NCI-H510A treated with DMSO at 0.1 percent for 48 hours (cell line): ENCODE measurements around the gene MYMK.

Experiments
- DNase-seq: peaks from one replicate; lab custom pipeline; 2025; lab: John Stamatoyannopoulos, UW

MYMK gene

DNA sequence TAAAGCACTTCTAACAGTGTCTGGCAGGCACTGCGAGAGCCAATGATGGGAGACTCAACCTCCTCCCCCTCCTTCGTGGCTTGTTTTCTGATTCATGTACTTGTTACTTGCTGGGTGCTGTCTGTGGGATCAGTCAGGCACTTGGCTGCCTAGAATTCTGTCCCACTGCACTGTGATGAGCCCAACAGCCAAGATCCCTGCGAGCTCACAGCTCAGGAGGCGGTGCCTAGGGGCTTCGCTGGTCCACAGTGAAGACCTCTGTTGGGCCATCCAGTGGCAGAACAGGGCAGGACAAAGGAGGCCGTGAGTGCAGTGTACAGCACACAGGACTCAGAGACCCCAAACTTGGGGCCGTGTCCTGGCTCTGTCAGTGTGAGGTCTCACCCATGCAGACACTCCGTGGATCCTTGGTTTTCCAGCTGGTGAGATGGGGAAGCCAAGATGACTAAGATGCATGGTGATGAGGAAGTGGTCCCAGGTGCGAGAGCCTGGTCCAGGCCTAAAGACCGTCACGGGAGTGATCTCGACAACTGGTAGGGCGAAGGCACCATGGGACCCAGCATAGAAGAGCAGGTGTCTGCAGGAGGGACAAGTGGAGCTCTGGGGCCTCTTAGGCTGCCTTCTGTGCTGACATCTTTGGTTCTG is 19.5 kb downstream of the MYMK start:
- DNase-seq = no peak

DNA sequence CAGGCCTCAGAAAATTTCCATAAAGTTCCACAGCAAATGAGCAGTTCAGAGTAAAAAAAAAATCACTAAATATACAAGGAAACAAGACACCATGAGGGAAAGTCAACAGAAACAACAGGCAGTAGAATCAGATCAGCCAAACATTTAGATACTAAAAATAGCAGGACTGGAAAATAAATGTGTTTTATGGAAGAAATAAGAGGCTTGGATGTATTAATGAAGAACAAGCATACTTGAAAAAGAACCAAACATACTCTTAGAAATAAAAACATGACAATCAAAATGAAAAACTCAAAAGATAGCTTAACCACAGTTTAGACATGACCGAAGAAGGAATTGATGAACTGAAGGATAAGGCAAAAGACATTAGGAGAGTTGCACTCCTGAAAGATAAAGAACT is 22.6 kb downstream of the MYMK start:
- DNase-seq = no peak

GRCh38 chr9:133499892-133500270 is 24.9 kb downstream of the MYMK start:
- no peak for DNase-seq

DNA sequence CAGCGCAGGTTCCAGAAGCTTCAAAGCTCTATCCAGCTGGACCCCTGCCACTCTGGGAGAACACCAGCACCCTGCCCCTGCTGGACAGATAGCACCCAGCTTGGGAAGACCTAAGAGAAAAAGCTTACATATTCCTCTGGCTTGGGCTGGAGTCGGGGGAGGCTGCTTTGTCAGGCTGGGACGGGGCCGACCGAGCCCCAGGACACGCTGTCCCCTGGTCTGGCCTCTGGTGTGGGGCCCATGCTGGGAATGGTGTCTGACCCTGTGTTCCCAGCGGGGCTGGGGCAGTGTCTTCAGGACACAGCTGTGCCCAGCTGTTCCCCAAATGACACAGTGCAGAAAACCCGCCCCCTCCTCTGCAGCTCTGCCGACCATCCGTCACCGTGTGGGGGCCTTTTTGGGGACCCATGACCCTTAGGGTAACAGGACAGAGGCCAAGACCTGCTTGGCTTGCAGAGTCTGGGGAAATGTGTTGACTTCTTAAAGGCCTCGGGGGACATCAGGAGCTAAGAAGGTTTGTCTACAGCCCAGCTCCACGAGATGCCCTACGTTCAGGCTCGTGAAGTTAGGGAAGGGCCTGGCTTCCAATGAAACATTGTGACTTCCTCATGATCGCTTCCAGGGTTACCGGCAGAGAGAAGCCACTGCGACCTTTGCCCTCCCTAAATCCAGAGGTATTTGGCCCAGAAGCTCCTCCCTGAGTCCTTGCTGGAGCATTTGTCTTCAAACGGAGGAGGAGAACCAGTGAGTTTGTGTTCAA is 25.4 kb downstream of the MYMK start:
- no peak for DNase-seq

DNA sequence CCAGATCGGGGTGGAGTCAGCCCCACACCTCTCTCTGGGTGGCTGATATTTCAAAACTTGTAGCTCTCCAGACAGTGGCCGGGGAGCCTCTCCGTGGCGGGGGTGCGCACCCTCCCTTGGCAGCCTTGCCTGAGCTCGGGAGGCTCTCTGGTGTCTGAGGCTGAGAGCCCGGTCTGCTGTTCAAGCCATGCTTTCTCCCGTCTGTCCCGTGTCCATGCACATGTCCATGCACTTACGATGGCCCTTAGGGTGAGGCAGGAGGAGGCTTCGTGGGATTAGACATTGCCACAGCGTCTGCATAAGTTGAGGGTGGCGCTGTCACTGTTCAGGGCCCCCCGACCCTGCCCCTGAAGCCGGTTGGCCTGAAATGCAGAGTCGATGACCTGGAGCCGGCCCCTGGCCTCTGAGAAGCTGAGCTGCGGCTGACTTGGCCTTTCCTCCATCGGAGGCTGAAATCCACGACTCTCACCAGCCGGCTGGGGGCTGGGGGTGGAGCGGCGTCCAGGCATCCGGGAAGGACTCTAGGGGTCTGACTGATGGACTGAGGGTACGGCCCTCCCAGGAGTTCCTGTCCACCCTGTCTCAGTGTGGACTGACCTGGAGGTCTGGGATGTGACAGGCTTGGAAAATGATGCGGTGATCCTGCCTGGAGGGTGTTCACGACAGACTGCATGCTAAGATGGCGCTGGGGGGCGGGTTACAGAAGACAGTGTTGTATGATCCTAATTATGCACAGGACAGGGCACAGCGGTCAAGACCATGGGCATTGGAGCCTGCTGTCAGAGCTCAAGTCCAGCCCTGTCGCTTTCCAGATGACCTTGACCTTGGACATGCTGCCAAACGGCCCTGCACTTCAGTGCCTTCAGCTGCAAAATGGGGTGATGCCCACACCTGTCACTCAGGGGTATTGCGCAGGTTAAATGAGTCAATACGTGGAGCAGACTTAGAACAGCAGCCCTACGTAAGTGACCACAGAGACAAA is 27.6 kb downstream of the MYMK start:
- no peak for DNase-seq

DNA sequence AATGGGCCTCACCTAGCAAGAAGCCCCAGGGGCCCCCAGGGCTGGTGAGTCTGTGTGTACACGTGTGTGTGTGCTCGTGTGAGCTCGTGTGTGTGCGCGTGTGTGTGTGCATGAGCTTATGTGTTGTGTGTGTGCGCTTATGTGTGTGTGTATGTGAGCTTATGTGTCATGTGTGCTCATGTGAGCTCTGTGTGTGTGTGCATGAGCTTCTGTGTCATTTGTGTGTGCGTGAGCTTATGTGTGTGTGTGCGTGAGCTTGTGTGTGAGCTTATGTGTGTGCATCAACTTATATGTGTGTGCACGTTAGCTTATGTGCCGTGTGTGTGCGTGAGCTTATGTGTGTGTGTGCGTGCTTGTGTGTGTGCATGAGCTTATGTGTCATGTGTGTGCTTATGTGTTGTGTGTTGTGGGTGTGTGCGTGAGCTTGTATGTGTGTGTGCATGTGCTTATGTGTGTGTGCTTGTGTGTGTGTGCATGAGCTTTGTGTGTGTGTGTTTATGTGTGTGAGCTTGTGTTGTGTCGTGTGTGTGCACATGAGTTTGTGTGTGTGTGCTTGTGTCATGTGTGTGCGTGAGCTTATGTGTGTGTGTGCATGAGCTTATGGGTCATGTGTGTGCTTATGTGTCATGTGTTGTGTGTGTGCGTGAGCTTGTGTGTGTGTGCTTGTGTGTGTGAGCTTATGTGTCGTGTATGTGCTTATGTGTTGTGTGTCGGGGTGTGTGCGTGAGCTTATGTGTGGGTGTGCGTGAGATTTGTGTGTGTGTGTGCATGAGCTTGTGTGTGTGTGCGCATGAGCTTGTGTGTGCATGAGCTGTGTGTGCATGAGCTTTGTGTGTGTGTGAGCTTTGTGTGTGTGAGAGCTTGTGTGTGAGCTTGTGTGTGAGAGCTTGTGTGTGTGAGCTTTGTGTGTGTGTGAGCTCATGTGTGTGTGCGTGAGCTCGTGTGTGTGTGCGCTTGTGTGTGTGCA is 29.1 kb downstream of the MYMK start:
- no peak for DNase-seq

- no peak for DNase-seq
These were observed 30.0 kb downstream of the MYMK start for GRCh38 chr9:133494636-133495326.

GRCh38 chr9:133493845-133494540 is 30.8 kb downstream of the MYMK start:
- DNase-seq = no peak

DNA sequence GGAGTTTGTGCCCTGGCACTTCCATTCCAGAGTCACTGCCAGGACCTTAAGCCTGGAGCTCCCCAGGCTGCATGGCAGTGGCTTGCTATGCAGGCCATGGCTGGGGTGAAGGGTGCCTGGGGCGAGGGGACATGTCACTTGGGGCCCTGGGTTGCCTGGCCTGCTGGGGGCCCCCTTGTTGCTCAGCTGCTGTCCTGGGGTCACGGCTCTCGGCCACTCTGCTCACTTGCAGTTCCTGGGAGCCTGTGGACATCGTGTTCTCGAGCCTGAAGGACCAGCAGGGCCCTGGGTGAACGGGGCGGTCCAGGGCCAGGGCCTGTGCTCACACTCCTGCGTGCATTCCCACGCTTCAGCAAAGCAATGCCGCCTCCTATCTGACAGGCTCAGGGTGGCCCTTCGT is 31.3 kb downstream of the MYMK start:
- no peak for DNase-seq

- peak; percentile 31 for DNase-seq
These were observed 32.4 kb downstream of the MYMK start for GRCh38 chr9:133492061-133493021.

DNA sequence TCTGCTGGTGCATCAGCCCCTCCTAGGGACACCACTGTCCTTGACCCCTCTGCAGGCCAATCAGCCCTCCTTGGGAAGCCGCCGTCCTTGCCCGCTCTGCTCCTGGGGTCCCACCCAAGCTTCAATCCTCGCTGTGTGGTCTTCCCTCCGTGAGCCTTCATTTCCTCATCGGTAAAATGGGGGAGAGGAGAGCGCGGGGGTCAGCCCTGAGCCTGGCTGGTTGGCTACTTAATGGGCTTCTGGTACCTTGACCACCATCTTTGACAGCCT is 33.2 kb downstream of the MYMK start:
- no peak for DNase-seq

GRCh38 chr9:133490865-133491655 is 33.7 kb downstream of the MYMK start:
- no peak for DNase-seq

GRCh38 chr9:133490201-133490681 is 34.5 kb downstream of the MYMK start:
- no peak for DNase-seq

GRCh38 chr9:133489253-133490190 is 35.2 kb downstream of the MYMK start:
- no peak for DNase-seq

GRCh38 chr9:133488686-133489252 is 36.0 kb downstream of the MYMK start:
- no peak for DNase-seq

GRCh38 chr9:133487331-133487725 is 37.4 kb downstream of the MYMK start:
- DNase-seq = no peak
